HG02571 (cell line): ENCODE data around the gene KLHL12.

Experiments
- ATAC-seq: cut with Tn5 transposase; IDR thresholded peaks from one replicate; pipeline ENCODE4 v1.9.1; 2021; ENCODE audit warnings: mild to moderate bottlenecking, moderate library complexity; ENCODE audit not compliant: unreplicated experiment

KLHL12 gene

GRCh38 chr1:202888531-202889360, 38.3 kb downstream of the KLHL12 start, which contains the start of gene RABIF:
TSS of gene RABIF (minus strand) at chr1:202889149. CDS start at chr1:202889098, 51 bp downstream.
- peak; percentile 85 for ATAC-seq

GRCh38 chr1:202888221-202888530, 38.9 kb downstream of the KLHL12 start:
- no peak for ATAC-seq

- ATAC-seq: no peak
Observed at GRCh38 chr1:202880961-202881460, 46.0 kb downstream of the KLHL12 start.

- no peak for ATAC-seq
Observed at GRCh38 chr1:202880062-202880461, 47.0 kb downstream of the KLHL12 start.

GRCh38 chr1:202879128-202879527, 47.9 kb downstream of the KLHL12 start:
- no peak for ATAC-seq

GRCh38 chr1:202873026-202873425, 54.0 kb downstream of the KLHL12 start:
- no peak for ATAC-seq

GRCh38 chr1:202871367-202871766, 55.7 kb downstream of the KLHL12 start:
- no peak for ATAC-seq

GRCh38 chr1:202862679-202863560, 64.1 kb downstream of the KLHL12 start:
- no peak for ATAC-seq

GRCh38 chr1:202861420-202862132, 65.5 kb downstream of the KLHL12 start:
- ATAC-seq: peak; percentile 88

GRCh38 chr1:202860744-202861419, 66.2 kb downstream of the KLHL12 start:
- peak; percentile 45 for ATAC-seq

- no peak for ATAC-seq
Observed at GRCh38 chr1:202858789-202859414, 68.1 kb downstream of the KLHL12 start.

- no peak for ATAC-seq
Observed at GRCh38 chr1:202858331-202858730, 68.7 kb downstream of the KLHL12 start.

GRCh38 chr1:202857136-202857610, 69.9 kb downstream of the KLHL12 start:
- ATAC-seq: no peak

- ATAC-seq: no peak
Observed at GRCh38 chr1:202856014-202856413, 71.0 kb downstream of the KLHL12 start.

GRCh38 chr1:202854787-202855186, 72.2 kb downstream of the KLHL12 start:
- no peak for ATAC-seq

- no peak for ATAC-seq
Observed at GRCh38 chr1:202852163-202852904, 74.7 kb downstream of the KLHL12 start.

GRCh38 chr1:202850593-202851362, 76.3 kb downstream of the KLHL12 start:
- ATAC-seq: no peak

GRCh38 chr1:202848191-202848542, 78.9 kb downstream of the KLHL12 start:
- ATAC-seq: peak; percentile 79

GRCh38 chr1:202844935-202845334, 82.1 kb downstream of the KLHL12 start:
- ATAC-seq: no peak
